Measurements from ENCODE around the gene SGTB. TPM values are rescaled to one million over a fixed set of nuclear protein-coding genes. Genes with fewer than 3 reads are reported as not detected.

Gene SGTB
- total RNA-seq, 1 donor from 2014 or later = 4.6 TPM

DNA sequence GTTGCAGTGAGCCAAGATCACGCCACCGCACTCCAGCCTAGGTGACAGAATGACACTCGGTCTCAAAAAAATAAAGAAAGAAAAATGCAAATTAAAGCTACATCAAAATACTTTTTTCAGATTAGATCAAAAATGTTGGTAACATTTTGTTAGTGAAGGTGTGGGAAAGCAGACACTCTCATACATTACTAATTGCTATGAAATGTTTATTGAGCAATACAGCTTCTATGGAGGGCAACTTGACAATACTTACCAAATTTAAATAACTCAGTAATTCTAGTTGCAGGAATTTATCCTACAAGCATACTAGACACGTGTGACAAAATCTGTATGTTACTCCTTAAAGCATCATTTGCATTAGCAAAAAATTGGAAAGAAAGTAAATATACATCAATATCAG lies 101.9 kb downstream of the SGTB start:
- no peak for ATAC-seq
- no peak for DNase-seq
- intact Hi-C loops (cut with micrococcal nuclease) = no loop called here

Other genes with a start within 250 kb of the SGTB start
- 1.4 TPM for gene ADAMTS6, start 240.2 kb downstream of the SGTB start, total RNA-seq
- 0.99 TPM for gene CENPK, start 158.9 kb downstream of the SGTB start, total RNA-seq
- gene PPWD1, start 158.8 kb downstream of the SGTB start, total RNA-seq = 21.9 TPM
- 20.3 TPM for gene TRIM23, start 97.8 kb downstream of the SGTB start, total RNA-seq
- 1.9 TPM for gene SHLD3, start 97.1 kb downstream of the SGTB start, total RNA-seq
- 23.0 TPM for gene TRAPPC13, start 97.1 kb downstream of the SGTB start, total RNA-seq
- 14.1 TPM for gene NLN, start 96 bp upstream of the SGTB start, total RNA-seq
- 39.6 TPM for gene ERBIN, start 204.5 kb upstream of the SGTB start, total RNA-seq